ENCODE data around the gene SPTB.

GRCh38 chr14:64849940-64850339, 29.8 kb downstream of the SPTB start:
- TF ChIP-seq POLR2A (IDR thresholded peaks at IDR 0.05; ENCODE audit: low read depth, low read length) (no peak), TAF1 (IDR thresholded peaks at IDR 0.05; ENCODE audit: low read depth, low read length) (no peak), POLR2AphosphoS5 (IDR thresholded peaks at IDR 0.05; ENCODE audit: low read depth, low read length) (no peak), SPI1 (IDR thresholded peaks at IDR 0.05; ENCODE audit: low read depth, low read length) (peak; percentile 94), PAX5 (IDR thresholded peaks at IDR 0.05; ENCODE audit: insufficient read depth, low read length, severe bottlenecking) (no peak), POU2F2 (IDR thresholded peaks at IDR 0.05; ENCODE audit: low read depth, low read length) (no peak)
